Medulla oblongata (tissue), 1 donor: Measurements from ENCODE around the gene DHRS11.
A peak's percentile ranks its signal among the peaks of the same experiment; 100 is the strongest.

Experiments
- DNase-seq: peaks from one replicate; pipeline ENCODE4 v3.0.0-alpha.2; 2015; ENCODE audit errors: extremely low spot score

Gene DHRS11

GRCh38 chr17:36614081-36614480, 22.4 kb downstream of the DHRS11 start:
- DNase-seq = no peak

GRCh38 chr17:36614933-36615332, 23.3 kb downstream of the DHRS11 start:
- no peak for DNase-seq

- no peak for DNase-seq
These were observed 24.7 kb downstream of the DHRS11 start for GRCh38 chr17:36616061-36617029.

GRCh38 chr17:36617773-36618172, 26.1 kb downstream of the DHRS11 start:
- no peak for DNase-seq

GRCh38 chr17:36623281-36623680, 31.6 kb downstream of the DHRS11 start:
- no peak for DNase-seq

- no peak for DNase-seq
These were observed 33.5 kb downstream of the DHRS11 start for GRCh38 chr17:36625188-36625587.

GRCh38 chr17:36627101-36627500, 35.4 kb downstream of the DHRS11 start:
- no peak for DNase-seq

GRCh38 chr17:36628576-36628975, 36.9 kb downstream of the DHRS11 start:
- no peak for DNase-seq

- DNase-seq = peak; percentile 77
These were observed 37.7 kb downstream of the DHRS11 start for GRCh38 chr17:36629252-36629847.

GRCh38 chr17:36629970-36630502, 38.4 kb downstream of the DHRS11 start:
- DNase-seq = no peak

GRCh38 chr17:36631022-36631421, 39.3 kb downstream of the DHRS11 start:
- no peak for DNase-seq

- no peak for DNase-seq
These were observed 41.5 kb downstream of the DHRS11 start for GRCh38 chr17:36632916-36633771.

- DNase-seq = no peak
These were observed 48.7 kb downstream of the DHRS11 start for GRCh38 chr17:36640346-36640745.

- DNase-seq = no peak
These were observed 49.2 kb downstream of the DHRS11 start for GRCh38 chr17:36640836-36641235.

GRCh38 chr17:36641331-36641876, 49.7 kb downstream of the DHRS11 start:
- DNase-seq = no peak

- DNase-seq = no peak
These were observed 50.5 kb downstream of the DHRS11 start for GRCh38 chr17:36641877-36642845.

GRCh38 chr17:36643086-36643685, 51.5 kb downstream of the DHRS11 start:
- DNase-seq = no peak

- no peak for DNase-seq
These were observed 53.7 kb downstream of the DHRS11 start for GRCh38 chr17:36645422-36645821.

- DNase-seq = no peak
These were observed 56.0 kb downstream of the DHRS11 start for GRCh38 chr17:36647636-36648035.
